Measurements from ENCODE around the gene TMED1. TPM values are rescaled to one million over a fixed set of nuclear protein-coding genes. Genes with fewer than 3 reads are reported as not detected.

TMED1 gene
- polyA plus RNA-seq, 1 donor from 2014 or later = 20.2 TPM

DNA sequence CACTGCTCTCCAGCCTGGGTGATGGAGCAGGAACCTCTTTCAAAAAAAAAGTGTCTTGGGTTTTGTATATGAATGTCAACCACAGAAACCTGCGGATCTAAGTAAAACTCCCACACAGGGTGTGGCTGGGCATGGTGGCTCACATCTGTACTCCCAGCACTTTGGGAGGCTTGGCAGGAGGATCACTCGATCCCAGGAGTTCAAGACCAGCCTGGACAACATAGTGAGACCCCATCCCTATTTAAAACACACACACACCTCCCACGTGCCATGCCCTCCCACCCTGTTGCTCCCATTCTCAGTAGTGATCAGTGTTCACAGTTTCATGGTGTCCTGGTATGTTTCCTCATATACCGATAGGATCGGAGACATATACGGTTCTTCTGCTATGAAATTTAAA is 9.2 kb downstream of the TMED1 start:
- no peak overlapping the region for H3K4me3 ChIP-seq (ENCODE audit: low read length)
- no peaks in the 10 kb centered on the region for H3K9me3 ChIP-seq (ENCODE audit: low read length)
- H3K9me2 ChIP-seq (ENCODE audit: insufficient read depth, low read length) = no peaks in the 10 kb centered on the region
- H3K79me2 ChIP-seq (replicated peaks; ENCODE audit: insufficient read depth, low read length) = no peaks in the 10 kb centered on the region
- no peak overlapping the region for H2AFZ ChIP-seq (ENCODE audit: low read depth, low read length)
- no peaks in the 10 kb centered on the region for H3F3A ChIP-seq (ENCODE audit: insufficient read depth, low read length, poor library complexity, severe bottlenecking)
- H3K4me2 ChIP-seq (ENCODE audit: low read length) = no peak overlapping the region
- no peaks in the 10 kb centered on the region for H4K20me1 ChIP-seq (ENCODE audit: insufficient read depth)
- H3K9ac ChIP-seq (ENCODE audit: low read length) = no peak overlapping the region
- H3K27me3 ChIP-seq (ENCODE audit: insufficient read depth, low read depth, low read length) = no peaks in the 10 kb centered on the region
- no peak overlapping the region for H3K27ac ChIP-seq (ENCODE audit: low read length)
- TF ChIP-seq CTCF (IDR thresholded peaks at IDR 0.05; ENCODE audit: poor library complexity, severe bottlenecking) (no peak), EZH2 (IDR thresholded peaks at IDR 0.05; ENCODE audit: borderline replicate concordance, insufficient read depth, low read length, poor library complexity, severe bottlenecking) (no peak), TAF1 (IDR thresholded peaks at IDR 0.05; ENCODE audit: low read depth) (no peak), POLR2AphosphoS5 (IDR thresholded peaks at IDR 0.05) (no peak), MXI1 (conservative IDR thresholded peaks at IDR 0.05; ENCODE audit: poor library complexity, severe bottlenecking) (no peak), REST (IDR thresholded peaks at IDR 0.05; ENCODE audit: borderline replicate concordance) (no peak), SMC3 (conservative IDR thresholded peaks at IDR 0.05; ENCODE audit: poor library complexity) (no peak), EP300 (conservative IDR thresholded peaks at IDR 0.05; ENCODE audit: poor library complexity, severe bottlenecking) (no peak), RAD21 (conservative IDR thresholded peaks at IDR 0.05) (no peak)
- no peaks in the 10 kb centered on the region for H3K36me3 ChIP-seq (ENCODE audit: insufficient read depth, low read length)

DNA sequence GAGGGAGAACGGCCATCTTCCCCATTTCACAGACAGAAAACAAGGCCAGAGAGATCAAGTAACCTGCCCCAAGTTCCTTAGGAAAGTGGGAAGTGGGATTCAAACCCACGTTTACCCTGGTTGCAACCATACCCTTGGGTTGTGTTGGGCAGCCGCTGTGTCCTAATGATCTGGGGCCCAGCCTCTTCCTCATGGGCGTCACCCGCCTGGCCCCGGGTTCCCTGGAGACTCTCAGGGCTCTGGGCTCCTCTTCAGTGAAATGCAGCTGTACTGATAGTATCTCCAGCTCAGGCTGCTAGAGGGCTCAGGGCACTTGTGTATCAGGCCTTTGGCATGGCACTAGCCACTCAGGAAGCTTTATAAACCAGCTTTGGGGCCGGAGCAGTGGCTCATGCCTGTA is 9.8 kb downstream of the TMED1 start:
- Histone ChIP-seq H2AFZ (ENCODE audit: low read depth, low read length) (no peak overlapping the region), H3K9ac (ENCODE audit: low read length) (no peak overlapping the region), H3F3A (ENCODE audit: insufficient read depth, low read length, poor library complexity, severe bottlenecking) (no peaks in the 10 kb centered on the region), H3K4me3 (ENCODE audit: low read length) (no peak overlapping the region), H3K4me2 (ENCODE audit: low read length) (no peak overlapping the region), H3K79me2 (replicated peaks; ENCODE audit: insufficient read depth, low read length) (no peaks in the 10 kb centered on the region), H3K36me3 (ENCODE audit: insufficient read depth, low read length) (peaks cover under 1% of the 10 kb centered on the region), H3K27ac (ENCODE audit: low read length) (no peak overlapping the region), H4K20me1 (ENCODE audit: insufficient read depth) (no peaks in the 10 kb centered on the region), H3K27me3 (ENCODE audit: insufficient read depth, low read depth, low read length) (no peaks in the 10 kb centered on the region), H3K9me3 (ENCODE audit: low read length) (no peaks in the 10 kb centered on the region), H3K9me2 (ENCODE audit: insufficient read depth, low read length) (no peaks in the 10 kb centered on the region)
- no peak for TF ChIP-seq EZH2 (IDR thresholded peaks at IDR 0.05; ENCODE audit: borderline replicate concordance, insufficient read depth, low read length, poor library complexity, severe bottlenecking)
- TF ChIP-seq MXI1 (conservative IDR thresholded peaks at IDR 0.05; ENCODE audit: poor library complexity, severe bottlenecking) = no peak
- no peak for TF ChIP-seq EP300 (conservative IDR thresholded peaks at IDR 0.05; ENCODE audit: poor library complexity, severe bottlenecking)
- TF ChIP-seq RAD21 (conservative IDR thresholded peaks at IDR 0.05) = no peak
- TF ChIP-seq CTCF (IDR thresholded peaks at IDR 0.05; ENCODE audit: poor library complexity, severe bottlenecking) = no peak
